PFSK-1 (cell line): ENCODE data around the gene SERPINA10.

Experiments
- POLR2AphosphoS5 ChIP-seq: IDR thresholded peaks from 2 replicates; pipeline ENCODE4 v1.6.1; 2012; ENCODE audit warnings: low read depth, mild to moderate bottlenecking, control low read depth, low read length, moderate library complexity
- TAF1 ChIP-seq: IDR thresholded peaks from 2 replicates; pipeline ENCODE4 v1.6.1; 2012; ENCODE audit warnings: low read length, control low read depth, borderline replicate concordance; ENCODE audit not compliant: insufficient read depth

DNA sequence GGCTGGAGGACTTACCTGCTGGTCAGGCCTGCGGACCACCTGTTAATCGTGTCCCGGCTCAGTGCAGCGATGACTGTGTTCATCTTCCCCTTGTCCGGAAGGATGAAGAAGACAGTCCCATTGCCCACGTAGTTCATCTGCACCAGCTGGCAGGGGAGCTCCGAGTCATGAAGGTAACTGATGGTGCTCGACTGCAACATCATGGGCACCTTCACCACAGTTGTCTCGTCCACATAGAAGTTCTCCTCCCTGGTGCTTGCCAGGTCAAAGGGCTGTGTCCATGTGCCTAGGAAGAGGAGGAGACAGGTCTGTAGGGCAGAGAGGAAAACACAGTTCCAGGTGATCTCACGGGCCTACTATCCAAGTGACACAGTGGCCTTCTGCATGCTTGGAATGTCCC is 16.7 kb upstream of the SERPINA10 start:
- TF ChIP-seq POLR2AphosphoS5: no peak
- TF ChIP-seq TAF1: no peak
